Glutamatergic neuron (in vitro differentiated cells): ENCODE data around the gene THEM4. TPM values are rescaled to one million over a fixed set of nuclear protein-coding genes. Genes with fewer than 3 reads are reported as not detected.

Experiments used
- DNase-seq: peaks from one replicate; pipeline ENCODE4 v3.0.0; 2022
- H3K27ac Mint-ChIP-seq: one replicate; pipeline ENCODE4 v1.8.0; 2020; ENCODE audit warnings: mild to moderate bottlenecking, mixed read lengths, inconsistent platforms; ENCODE audit not compliant: unreplicated experiment
- H3K27me3 Mint-ChIP-seq: one replicate; pipeline ENCODE4 v1.8.0; 2020; ENCODE audit warnings: mild to moderate bottlenecking, moderate library complexity, mixed read lengths, inconsistent platforms; ENCODE audit not compliant: unreplicated experiment
- H3K36me3 Mint-ChIP-seq: one replicate; pipeline ENCODE4 v1.8.0; 2020; ENCODE audit warnings: mild to moderate bottlenecking, mixed read lengths, inconsistent platforms; ENCODE audit not compliant: unreplicated experiment
- H3K4me1 Mint-ChIP-seq: one replicate; pipeline ENCODE4 v1.8.0; 2020; ENCODE audit warnings: mild to moderate bottlenecking, low read depth, mixed read lengths, inconsistent platforms; ENCODE audit not compliant: unreplicated experiment
- H3K4me3 Mint-ChIP-seq: one replicate; pipeline ENCODE4 v1.8.0; 2020; ENCODE audit warnings: mild to moderate bottlenecking, mixed read lengths, inconsistent platforms; ENCODE audit not compliant: unreplicated experiment
- H3K9me3 Mint-ChIP-seq: one replicate; pipeline ENCODE4 v1.8.0; 2020; ENCODE audit warnings: mild to moderate bottlenecking, moderate library complexity, mixed read lengths, inconsistent platforms; ENCODE audit not compliant: unreplicated experiment
- CTCF ChIP-seq: fragments of 200-600 bp; sonication (generic); IDR thresholded peaks from one replicate; pipeline ENCODE4 v1.5.0; 2021; ENCODE audit not compliant: partially characterized antibody, unreplicated experiment
- long read RNA-seq: library from polyadenylated mRNA; unstranded; transcript quantifications from one replicate; pipeline ENCODE4 v2.0.0, GENCODE V29; 2020; ENCODE audit not compliant: unreplicated experiment
- total RNA-seq: library from RNA; stranded (reverse); fragmentation: NEBNext Ultra II Directional; extraction: Animal tissue kit (Norgen Biotek cat#: 25700); gene quantifications from one replicate; pipeline ENCODE4 v1.2.1, GENCODE V29; 2021; ENCODE audit not compliant: unreplicated experiment

THEM4 gene
- 15.5 TPM for total RNA-seq
- long read RNA-seq, partial matches to known transcripts, result 1 of 9 reads
- long read RNA-seq, other reads (novel, unspliced or antisense), result 1 of 9 reads

GRCh38 chr1:151909167-151910149, at the start of gene THEM4:
Gene THEM4, minus strand, starts transcription at chr1:151909511. Its CDS starts 53 bp downstream, at chr1:151909458.
- H3K27ac Mint-ChIP-seq, result peak within 1 kb of the TSS; percentile 76
- peaks cover 6% of the 10 kb centered on the region for H3K9me3 Mint-ChIP-seq
- TF ChIP-seq CTCF, result no peak
- peaks cover 4% of the 10 kb centered on the region for H3K27me3 Mint-ChIP-seq
- H3K4me3 Mint-ChIP-seq, result peak within 1 kb of the TSS; percentile 90
- no peaks in the 10 kb centered on the region for H3K4me1 Mint-ChIP-seq
- peak; percentile 100 for DNase-seq
- peaks cover 23% of the 10 kb centered on the region for H3K36me3 Mint-ChIP-seq

GRCh38 chr1:151958959-151959358, 49.6 kb upstream of the THEM4 start:
- TF ChIP-seq CTCF, result no peak
- Mint-ChIP-seq H3K27ac (no peak overlapping the region), H3K36me3 (no peaks in the 10 kb centered on the region), H3K4me3 (no peak overlapping the region), H3K4me1 (no peaks in the 10 kb centered on the region), H3K9me3 (no peaks in the 10 kb centered on the region), H3K27me3 (no peaks in the 10 kb centered on the region)
- DNase-seq, result no peak

GRCh38 chr1:151956957-151957497, 47.7 kb upstream of the THEM4 start:
- Mint-ChIP-seq H3K4me1 (no peaks in the 10 kb centered on the region), H3K4me3 (no peak overlapping the region), H3K9me3 (no peaks in the 10 kb centered on the region), H3K27me3 (no peaks in the 10 kb centered on the region), H3K36me3 (no peaks in the 10 kb centered on the region), H3K27ac (no peak overlapping the region)
- no peak for DNase-seq
- no peak for TF ChIP-seq CTCF

GRCh38 chr1:151953409-151954094, 44.2 kb upstream of the THEM4 start:
- Mint-ChIP-seq H3K9me3 (no peaks in the 10 kb centered on the region), H3K4me3 (no peak overlapping the region), H3K36me3 (no peaks in the 10 kb centered on the region), H3K4me1 (no peaks in the 10 kb centered on the region), H3K27me3 (no peaks in the 10 kb centered on the region), H3K27ac (no peak overlapping the region)
- no peak for TF ChIP-seq CTCF
- no peak for DNase-seq
